Stimulated activated CD8-positive, alpha-beta memory T cell treated with anti-CD3 and anti-CD28 coated beads, Interleukin-2, amount 100 ng/mL, for 48 hours (primary cell): ENCODE measurements around the gene FHL1.
"Not testable (repeated sequence)": the region's sequence is repeated elsewhere in the genome, so short reads cannot be mapped to it uniquely, and the experiment has no call there.

ENCODE experiments used
- DNase-seq, 2 donors: peaks; one replicate each; pipeline ENCODE4 v3.0.0-alpha.2; 2020; ENCODE audit warnings: low read depth in 2 of 2

FHL1 gene

GRCh38 chrX:136209016-136209738 is 61.8 kb downstream of the FHL1 start:
- no peak for DNase-seq

- DNase-seq: no peak
Observed at GRCh38 chrX:136209751-136210150, 62.4 kb downstream of the FHL1 start.

GRCh38 chrX:136210243-136210642 is 62.9 kb downstream of the FHL1 start:
- DNase-seq: no peak

- DNase-seq: no peak
Observed at GRCh38 chrX:136210806-136211205, 63.5 kb downstream of the FHL1 start.

GRCh38 chrX:136211766-136212556 is 64.6 kb downstream of the FHL1 start:
- no peak for DNase-seq

- DNase-seq: no peak
Observed at GRCh38 chrX:136212557-136213111, 65.3 kb downstream of the FHL1 start.

- no peak for DNase-seq
Observed at GRCh38 chrX:136214551-136214950, 67.2 kb downstream of the FHL1 start.

GRCh38 chrX:136215559-136215958 is 68.2 kb downstream of the FHL1 start:
- DNase-seq: no peak

- no peak for DNase-seq
Observed at GRCh38 chrX:136219893-136220292, 72.6 kb downstream of the FHL1 start.

GRCh38 chrX:136220540-136220939 is 73.2 kb downstream of the FHL1 start:
- no peak for DNase-seq

- no peak for DNase-seq
Observed at GRCh38 chrX:136220951-136221350, 73.6 kb downstream of the FHL1 start.

- DNase-seq: no peak
Observed at GRCh38 chrX:136221851-136222513, 74.6 kb downstream of the FHL1 start.

GRCh38 chrX:136227074-136227473 is 79.7 kb downstream of the FHL1 start:
- no peak for DNase-seq

- no peak for DNase-seq
Observed at GRCh38 chrX:136227948-136228838, 80.9 kb downstream of the FHL1 start.

GRCh38 chrX:136228839-136229207 is 81.5 kb downstream of the FHL1 start:
- DNase-seq: no peak

- no peak for DNase-seq
Observed at GRCh38 chrX:136237074-136237473, 89.7 kb downstream of the FHL1 start.

GRCh38 chrX:136237849-136238248 is 90.5 kb downstream of the FHL1 start:
- DNase-seq: not testable (repeated sequence)

GRCh38 chrX:136246201-136246600 is 98.9 kb downstream of the FHL1 start:
- DNase-seq: no peak

GRCh38 chrX:136250191-136251040 is 103.1 kb downstream of the FHL1 start:
- DNase-seq: peak in 1 of 2 donors; percentile 15
